Renal cortex interstitium (tissue), 11 donors: Measurements from ENCODE around the gene ADARB1. TPM values are rescaled to one million over a fixed set of nuclear protein-coding genes. Genes with fewer than 3 reads are reported as not detected.

Experiments
- DNase-seq, 11 donors: peaks; one replicate each; pipeline ENCODE4 v3.0.0-alpha.2; 2013; ENCODE audit warnings: low read depth in 9 of 11, low spot score in 4 of 11; ENCODE audit errors: extremely low read depth in 1 of 11
- polyA plus RNA-seq, 3 donors: library from polyadenylated mRNA; unstranded; fragments of 120-200 nt; gene quantifications; one replicate each; pipeline ENCODE4 v1.2.1, GENCODE V29; 2013; ENCODE audit not compliant: insufficient read length in 3 of 3

The ADARB1 gene
- polyA plus RNA-seq, 3 donors = 15.2 to 22.2 (median 17.6) TPM

DNA sequence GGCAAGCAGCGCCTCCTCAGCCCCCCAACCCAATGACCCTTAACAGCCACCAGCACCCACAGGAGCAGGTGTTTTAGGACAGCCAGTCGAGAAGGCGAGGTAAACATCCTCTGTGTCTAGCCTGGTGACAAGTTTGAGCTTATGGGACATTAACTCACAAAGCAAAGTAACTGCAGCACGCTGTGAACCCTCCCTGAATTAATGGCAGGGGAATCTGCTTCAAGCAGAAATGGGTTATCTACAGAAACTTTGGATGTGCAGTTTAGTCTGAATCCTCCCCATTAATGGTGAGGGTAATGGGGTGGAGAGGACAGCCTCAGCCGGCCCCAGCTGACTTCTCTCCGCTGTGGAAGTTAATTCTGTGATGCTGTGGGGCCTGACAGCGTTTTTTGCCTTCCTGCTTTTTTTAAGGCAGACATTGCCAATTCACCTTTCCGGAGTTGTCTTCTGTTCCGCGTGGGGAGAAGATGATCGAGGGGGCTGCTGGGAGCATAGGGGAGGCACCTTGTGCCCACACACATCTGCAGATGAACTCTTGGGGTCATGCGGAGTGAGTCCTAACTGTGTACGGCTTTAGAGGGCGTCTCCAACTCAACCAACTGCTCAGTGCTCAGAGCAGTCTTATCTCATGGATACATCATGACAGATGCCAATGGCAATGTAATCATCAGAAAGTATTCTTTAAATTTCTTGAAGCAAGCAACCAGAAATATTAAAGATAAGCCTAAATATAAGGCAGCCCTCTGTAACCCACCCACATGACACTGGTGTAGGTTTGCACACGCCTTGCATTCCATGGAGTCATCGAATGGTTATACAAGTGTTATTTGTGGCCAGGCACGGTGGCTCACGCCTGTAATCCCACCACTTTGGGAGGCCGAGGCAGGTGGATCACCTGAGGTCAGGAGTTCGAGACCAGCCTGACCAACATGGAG is 172.3 kb downstream of the ADARB1 start:
- no peak for DNase-seq

- no peak for DNase-seq
These were observed 174.0 kb downstream of the ADARB1 start for GRCh38 chr21:45248301-45248892.

GRCh38 chr21:45248893-45249381 is 174.6 kb downstream of the ADARB1 start:
- DNase-seq = no peak

DNA sequence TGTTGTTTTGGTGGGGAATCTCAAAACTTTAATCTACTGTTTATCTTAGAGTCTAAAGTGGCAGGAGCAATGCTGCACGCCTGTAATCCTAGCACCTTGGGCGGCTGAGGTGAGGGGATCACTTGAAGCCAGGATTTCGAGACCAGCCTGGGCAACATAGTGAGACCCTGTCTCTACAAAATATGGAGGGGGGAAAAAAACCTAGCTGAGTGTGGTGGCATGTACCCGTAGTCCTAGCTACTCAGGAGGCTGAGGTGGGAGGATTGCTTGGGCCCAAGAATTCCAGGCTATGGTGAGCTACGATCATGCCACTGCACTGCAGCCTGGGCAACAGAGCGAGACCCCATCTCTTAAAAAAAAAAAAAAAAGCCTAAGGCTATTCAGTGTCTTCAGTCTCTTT is 175.2 kb downstream of the ADARB1 start:
- no peak for DNase-seq

- no peak for DNase-seq
These were observed 175.9 kb downstream of the ADARB1 start for GRCh38 chr21:45250272-45250671.

DNA sequence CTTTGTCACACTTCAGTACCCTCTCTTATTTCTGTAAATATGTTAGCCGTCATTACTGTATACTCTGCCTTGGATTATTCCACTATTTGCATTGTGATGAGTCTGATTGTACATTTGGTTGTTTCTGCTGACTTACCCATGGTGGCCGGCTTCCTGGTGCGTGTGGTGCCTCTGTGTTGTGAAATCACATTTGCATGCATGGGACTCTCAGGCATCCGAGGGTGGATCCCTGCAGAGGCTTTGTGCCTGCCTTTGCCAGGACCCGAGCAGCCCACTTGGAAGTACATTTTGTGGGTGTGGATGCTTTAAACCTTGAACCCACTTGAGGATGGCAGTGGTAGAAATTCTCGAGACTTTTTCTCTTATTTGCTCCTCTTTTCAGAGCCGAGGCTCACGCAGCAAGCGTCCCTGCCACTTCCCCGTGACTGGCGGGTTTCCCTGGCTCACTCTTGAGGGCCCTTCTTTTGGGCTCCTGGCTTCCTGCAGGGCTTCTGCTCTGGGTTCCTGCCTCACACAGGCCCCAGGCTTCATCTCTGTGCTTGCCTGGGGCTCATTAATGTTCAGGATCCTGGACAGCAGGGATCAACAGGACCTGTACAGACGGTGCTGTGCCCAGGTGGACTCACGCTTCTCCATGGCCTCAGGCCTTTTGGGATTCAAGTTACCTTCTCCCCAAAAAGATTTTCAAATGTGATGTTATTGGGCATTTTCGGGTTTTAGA is 176.7 kb downstream of the ADARB1 start:
- no peak for DNase-seq

- DNase-seq = no peak
These were observed 177.5 kb downstream of the ADARB1 start for GRCh38 chr21:45251635-45252447.

- no peak for DNase-seq
These were observed 178.1 kb downstream of the ADARB1 start for GRCh38 chr21:45252448-45252925.

DNA sequence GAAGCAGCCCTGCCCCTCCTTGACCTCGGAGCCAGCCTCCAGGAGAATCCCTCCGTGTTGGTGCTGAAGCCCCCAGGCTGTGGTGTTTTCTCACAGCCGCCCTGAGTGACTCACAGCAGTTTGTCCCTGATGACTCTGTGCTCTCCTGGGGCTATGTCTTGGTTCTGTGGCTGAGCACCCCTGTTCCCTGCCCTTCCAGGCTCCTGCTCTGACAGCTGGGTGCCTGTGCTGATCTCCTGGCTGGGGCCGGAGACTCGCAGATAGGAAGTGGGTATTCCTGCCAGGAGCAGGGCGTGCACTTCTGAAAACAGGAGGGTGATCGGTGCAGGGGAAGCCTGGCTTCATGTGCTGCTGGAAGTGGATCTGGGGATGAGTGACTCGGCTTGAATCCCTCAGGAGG is 178.8 kb downstream of the ADARB1 start:
- no peak for DNase-seq

GRCh38 chr21:45253633-45254459 is 179.5 kb downstream of the ADARB1 start:
- no peak for DNase-seq

- no peak for DNase-seq
These were observed 180.1 kb downstream of the ADARB1 start for GRCh38 chr21:45254460-45254930.

- no peak for DNase-seq
These were observed 181.1 kb downstream of the ADARB1 start for GRCh38 chr21:45255381-45256020.

- DNase-seq = no peak
These were observed 181.9 kb downstream of the ADARB1 start for GRCh38 chr21:45256021-45256911.

DNA sequence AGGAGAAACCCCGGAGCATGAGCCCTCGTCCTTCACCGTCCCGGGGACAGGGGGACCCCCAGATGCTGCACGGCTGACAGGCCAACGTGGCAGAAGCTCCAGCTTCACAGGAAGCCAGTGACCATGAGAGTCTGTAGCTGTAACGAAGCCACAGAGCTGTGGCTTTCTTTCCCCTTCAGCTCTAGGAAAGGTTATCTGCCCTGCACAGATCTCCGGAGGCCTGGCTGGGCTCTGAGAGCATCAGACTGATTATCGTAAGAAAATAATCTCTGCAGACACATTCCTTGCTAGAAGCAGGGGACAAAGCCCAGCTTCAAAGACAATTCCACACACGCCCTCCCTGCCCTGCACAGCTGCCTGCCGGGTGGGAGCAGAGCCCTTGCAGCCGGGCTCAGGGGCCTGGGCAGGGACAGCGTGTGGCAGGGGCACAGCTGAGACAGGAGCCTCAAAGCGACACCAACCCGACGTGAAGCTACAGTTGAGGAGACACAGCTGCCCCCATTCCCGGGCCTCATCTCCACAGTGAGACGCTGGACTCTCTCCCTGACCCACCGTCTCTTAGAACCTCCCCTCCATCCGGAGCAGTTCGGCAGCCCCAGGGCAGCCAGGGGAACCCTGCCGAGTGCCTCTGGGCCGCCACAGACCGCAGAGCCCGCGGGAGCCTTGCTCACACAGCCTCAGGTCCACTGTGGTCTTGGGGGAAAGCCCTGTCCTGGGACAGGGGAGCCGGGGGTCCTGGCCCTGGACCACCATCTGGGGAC is 182.7 kb downstream of the ADARB1 start:
- no peak for DNase-seq

- DNase-seq = no peak
These were observed 183.4 kb downstream of the ADARB1 start for GRCh38 chr21:45257673-45258341.
